ENCODE measurements around the gene RALB. TPM values are rescaled to one million over a fixed set of nuclear protein-coding genes. Genes with fewer than 3 reads are reported as not detected.
"Not testable (repeated sequence)": the region's sequence is repeated elsewhere in the genome, so short reads cannot be mapped to it uniquely, and the experiment has no call there.

RALB gene
- total RNA-seq, 1 experiment from 2014 or later: 57.6 TPM

- DNase-seq (ENCODE audit: low read depth): no peak
Observed at GRCh38 chr2:120224735-120225548, 27.7 kb upstream of the RALB start.

- no peak for DNase-seq (ENCODE audit: low read depth)
Observed at GRCh38 chr2:120225549-120226065, 27.0 kb upstream of the RALB start.

- no peak for DNase-seq (ENCODE audit: low read depth)
Observed at GRCh38 chr2:120226316-120226715, 26.3 kb upstream of the RALB start.

- no peak for DNase-seq (ENCODE audit: low read depth)
Observed at GRCh38 chr2:120227111-120227991, 25.3 kb upstream of the RALB start.

- peak; percentile 25 for DNase-seq (ENCODE audit: low read depth)
Observed at GRCh38 chr2:120228503-120228902, 24.1 kb upstream of the RALB start.

GRCh38 chr2:120229341-120229740 lies 23.3 kb upstream of the RALB start:
- no peak for DNase-seq (ENCODE audit: low read depth)

GRCh38 chr2:120230515-120231471 lies 21.9 kb upstream of the RALB start:
- no peak for DNase-seq (ENCODE audit: low read depth)

- DNase-seq (ENCODE audit: low read depth): no peak
Observed at GRCh38 chr2:120231564-120231973, 21.1 kb upstream of the RALB start.

GRCh38 chr2:120231974-120232635 lies 20.5 kb upstream of the RALB start:
- peak; percentile 27 for DNase-seq (ENCODE audit: low read depth)

- no peak for DNase-seq (ENCODE audit: low read depth)
Observed at GRCh38 chr2:120233292-120233691, 19.4 kb upstream of the RALB start.

GRCh38 chr2:120235158-120235557 lies 17.5 kb upstream of the RALB start:
- not testable (repeated sequence) for DNase-seq (ENCODE audit: low read depth)

- no peak for DNase-seq (ENCODE audit: low read depth)
Observed at GRCh38 chr2:120235681-120236080, 17.0 kb upstream of the RALB start.

- DNase-seq (ENCODE audit: low read depth): no peak
Observed at GRCh38 chr2:120236316-120236715, 16.3 kb upstream of the RALB start.

- no peak for DNase-seq (ENCODE audit: low read depth)
Observed at GRCh38 chr2:120236791-120237190, 15.9 kb upstream of the RALB start.

- peak; percentile 88 for DNase-seq (ENCODE audit: low read depth)
Observed at GRCh38 chr2:120237491-120237902, 15.2 kb upstream of the RALB start.

GRCh38 chr2:120238728-120239487 lies 13.7 kb upstream of the RALB start:
- DNase-seq (ENCODE audit: low read depth): peak; percentile 94

- DNase-seq (ENCODE audit: low read depth): peak; percentile 86
Observed at GRCh38 chr2:120239488-120240287, 13.0 kb upstream of the RALB start.

- DNase-seq (ENCODE audit: low read depth): no peak
Observed at GRCh38 chr2:120240901-120241429, 11.7 kb upstream of the RALB start.
